ENCODE data around the gene PRM1. TPM values are rescaled to one million over a fixed set of nuclear protein-coding genes. Genes with fewer than 3 reads are reported as not detected.

The PRM1 gene
- total and polyA plus RNA-seq, 2 of the 13 experiments (the other 11 are each of a cell fraction or from before 2014, with no cell fraction given): not detected

GRCh38 chr16:11296706-11297491 lies 15.8 kb upstream of the PRM1 start (continued):
- TF ChIP-seq ZNF790 (CRISPR knock-in tag; IDR thresholded peaks at IDR 0.05; ENCODE audit: borderline replicate concordance) (no peak), FOXA3 (CRISPR knock-in tag; IDR thresholded peaks at IDR 0.05) (peak; percentile 93), MTA1 (CRISPR knock-in tag; IDR thresholded peaks at IDR 0.05; ENCODE audit: borderline replicate concordance) (no peak; the same call in 1 of the 2 replicates), ATF3 (CRISPR knock-in tag; IDR thresholded peaks at IDR 0.05) (no peak), ZNF407 (CRISPR knock-in tag; IDR thresholded peaks at IDR 0.05; ENCODE audit: not compliant biosample characterization) (peak; percentile 1), ZNF383 (CRISPR knock-in tag; IDR thresholded peaks at IDR 0.05; ENCODE audit: borderline replicate concordance) (peak; percentile 98; the same call in 1 of the 2 replicates), NFIB (CRISPR knock-in tag; IDR thresholded peaks at IDR 0.05; ENCODE audit: borderline replicate concordance) (no peak), PRDM15 (CRISPR knock-in tag; IDR thresholded peaks at IDR 0.05) (no peak), PHF5A (CRISPR knock-in tag; IDR thresholded peaks at IDR 0.05; ENCODE audit: low read depth, unreplicated experiment) (peak; percentile 53), AHR (CRISPR knock-in tag; IDR thresholded peaks at IDR 0.05) (no peak), NCOR1 (IDR thresholded peaks at IDR 0.05; ENCODE audit: borderline replicate concordance, low read length) (no peak), CBX1 (IDR thresholded peaks at IDR 0.05; ENCODE audit: low read depth) (no peak), TGIF2 (CRISPR knock-in tag; IDR thresholded peaks at IDR 0.05) (no peak), BRD4 (CRISPR knock-in tag; IDR thresholded peaks at IDR 0.05) (no peak), ZNF788 (CRISPR knock-in tag; IDR thresholded peaks at IDR 0.05; ENCODE audit: borderline replicate concordance) (no peak; the same call in 1 of the 2 replicates), ZBTB26 (CRISPR knock-in tag; IDR thresholded peaks at IDR 0.05; ENCODE audit: borderline replicate concordance) (no peak)
